HFF-Myc (cell line): ENCODE results near the gene RNASE8.
A peak's percentile ranks its signal among the peaks of the same experiment; 100 is the strongest.

Experiments
- DNase-seq: peaks from one replicate; pipeline ENCODE4 v3.0.0-alpha.2; 2011; ENCODE audit warnings: low read depth; ENCODE audit errors: extremely low read depth
- H3K4me3 ChIP-seq: replicated peaks from 2 replicates; pipeline ENCODE4 v1.5.1; 2011; ENCODE audit warnings: low read depth, mild to moderate bottlenecking, control low read depth, low read length
- TF ChIP-seq, protein P1 (sequence below): IDR thresholded peaks from 2 replicates; pipeline ENCODE4 v1.5.1; 2012; ENCODE audit warnings: mild to moderate bottlenecking, low read depth, low read length, control low read depth; ENCODE audit errors: missing control alignments

The RNASE8 gene

DNA sequence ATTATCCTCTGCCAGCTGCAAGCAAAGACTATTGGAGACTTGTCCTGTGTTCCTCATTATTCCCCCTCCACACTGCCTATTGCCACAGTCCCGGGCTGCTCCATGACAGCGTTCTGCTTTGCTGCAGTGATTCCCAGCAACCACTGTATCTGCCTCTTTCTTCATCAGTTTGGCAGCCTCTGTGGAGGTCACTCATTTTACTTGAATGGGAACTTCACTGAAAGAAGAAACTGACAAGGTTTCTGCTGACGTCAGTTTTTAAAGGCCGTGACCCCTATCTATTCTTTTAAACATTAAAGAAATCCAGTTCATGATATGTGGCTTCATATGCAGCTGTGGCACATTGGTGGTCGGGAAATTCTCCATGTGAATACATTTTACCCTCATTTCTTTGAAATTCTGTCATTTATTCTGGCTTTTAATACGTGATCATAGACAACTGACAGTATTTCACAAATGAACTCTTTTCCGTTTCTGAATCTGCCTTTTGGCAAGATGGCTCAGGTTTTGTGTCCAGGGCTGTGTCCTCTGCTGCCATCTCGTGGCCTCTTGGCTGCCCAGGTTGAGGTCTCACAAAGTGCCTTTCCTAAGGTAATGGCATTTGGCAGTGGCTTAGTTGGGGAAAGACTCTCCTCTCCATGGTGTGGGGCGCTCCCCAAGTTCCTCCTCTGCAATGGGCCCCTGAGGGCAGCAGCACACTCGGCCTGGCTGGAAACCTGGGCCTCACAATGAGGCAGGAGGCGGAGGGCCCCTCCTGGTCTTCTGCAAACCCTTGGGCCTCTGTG is 49.1 kb downstream of the RNASE8 start:
- H3K4me3 ChIP-seq, result no peak overlapping the region
- TF ChIP-seq, protein P1, sequence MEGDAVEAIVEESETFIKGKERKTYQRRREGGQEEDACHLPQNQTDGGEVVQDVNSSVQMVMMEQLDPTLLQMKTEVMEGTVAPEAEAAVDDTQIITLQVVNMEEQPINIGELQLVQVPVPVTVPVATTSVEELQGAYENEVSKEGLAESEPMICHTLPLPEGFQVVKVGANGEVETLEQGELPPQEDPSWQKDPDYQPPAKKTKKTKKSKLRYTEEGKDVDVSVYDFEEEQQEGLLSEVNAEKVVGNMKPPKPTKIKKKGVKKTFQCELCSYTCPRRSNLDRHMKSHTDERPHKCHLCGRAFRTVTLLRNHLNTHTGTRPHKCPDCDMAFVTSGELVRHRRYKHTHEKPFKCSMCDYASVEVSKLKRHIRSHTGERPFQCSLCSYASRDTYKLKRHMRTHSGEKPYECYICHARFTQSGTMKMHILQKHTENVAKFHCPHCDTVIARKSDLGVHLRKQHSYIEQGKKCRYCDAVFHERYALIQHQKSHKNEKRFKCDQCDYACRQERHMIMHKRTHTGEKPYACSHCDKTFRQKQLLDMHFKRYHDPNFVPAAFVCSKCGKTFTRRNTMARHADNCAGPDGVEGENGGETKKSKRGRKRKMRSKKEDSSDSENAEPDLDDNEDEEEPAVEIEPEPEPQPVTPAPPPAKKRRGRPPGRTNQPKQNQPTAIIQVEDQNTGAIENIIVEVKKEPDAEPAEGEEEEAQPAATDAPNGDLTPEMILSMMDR, result peak; percentile 98
- DNase-seq, result peak; percentile 62

DNA sequence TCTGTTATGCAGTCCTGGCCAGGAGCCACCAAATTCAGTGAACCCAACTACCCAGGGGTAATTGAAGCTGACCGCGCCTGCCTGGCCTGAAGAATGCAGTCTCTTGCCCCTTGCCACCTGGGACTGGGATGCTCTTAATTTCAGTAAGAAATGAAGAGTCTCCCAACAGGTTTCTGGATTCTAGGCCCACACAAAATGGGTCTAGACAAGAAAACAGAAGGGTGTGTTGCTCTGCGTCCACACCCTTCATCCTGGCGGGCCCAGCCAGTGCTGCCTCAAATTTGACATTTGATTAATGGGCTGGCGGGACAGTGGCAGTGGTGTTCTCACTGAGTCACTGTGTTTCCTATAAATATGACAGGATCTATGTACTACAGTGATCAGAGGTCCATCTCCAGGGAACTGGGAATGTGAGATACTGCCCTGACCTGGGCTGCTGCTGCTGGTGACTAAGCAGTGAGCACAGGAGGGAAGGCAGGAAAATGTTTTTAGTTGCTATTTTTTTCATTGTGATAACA is 49.7 kb downstream of the RNASE8 start:
- TF ChIP-seq, protein P1, result no peak
- DNase-seq, result no peak
- H3K4me3 ChIP-seq, result no peak overlapping the region
